Endodermal cell (in vitro differentiated cells): ENCODE measurements around the gene ADNP2. TPM values are rescaled to one million over a fixed set of nuclear protein-coding genes. Genes with fewer than 3 reads are reported as not detected.
A peak's percentile ranks its signal among the peaks of the same experiment; 100 is the strongest.
"Not testable (repeated sequence)": the region's sequence is repeated elsewhere in the genome, so short reads cannot be mapped to it uniquely, and the experiment has no call there.

Source experiments
- DNase-seq: peaks from one replicate; pipeline ENCODE4 v3.0.0-alpha.2; 2017
- H3K27ac ChIP-seq: 2 replicates; pipeline ENCODE4 v1.5.1; 2013; ENCODE audit warnings: mild to moderate bottlenecking, low read depth, low read length, moderate library complexity
- H3K27me3 ChIP-seq: 2 replicates; pipeline ENCODE4 v1.6.1; 2013; ENCODE audit warnings: mild to moderate bottlenecking, low read length, moderate library complexity; ENCODE audit not compliant: insufficient read depth, control insufficient read depth, poor library complexity, severe bottlenecking
- H3K36me3 ChIP-seq: 2 replicates; pipeline ENCODE4 v1.7.0; 2013; ENCODE audit warnings: mild to moderate bottlenecking, low read length, moderate library complexity; ENCODE audit not compliant: control insufficient read depth, insufficient read depth
- H3K4me1 ChIP-seq: one replicate; pipeline ENCODE4 v1.7.0; 2013; ENCODE audit warnings: low read length; ENCODE audit not compliant: control insufficient read depth, insufficient read depth
- H3K4me3 ChIP-seq: 2 replicates; pipeline ENCODE4 v1.5.1; 2013; ENCODE audit warnings: mild to moderate bottlenecking, low read length, moderate library complexity
- H3K9ac ChIP-seq: 2 replicates; pipeline ENCODE4 v1.6.1; 2013; ENCODE audit warnings: mild to moderate bottlenecking, low read length, moderate library complexity; ENCODE audit not compliant: poor library complexity, severe bottlenecking; ENCODE audit errors: extremely low read depth
- H3K9me3 ChIP-seq: 2 replicates; pipeline ENCODE4 v1.6.1; 2013; ENCODE audit warnings: mild to moderate bottlenecking, low read length, moderate library complexity; ENCODE audit not compliant: control insufficient read depth
- H3K27ac Mint-ChIP-seq: 2 replicates; pipeline ENCODE4 v1.8.0; 2020; ENCODE audit warnings: mixed read lengths
- H3K27me3 Mint-ChIP-seq: 2 replicates; pipeline ENCODE4 v1.8.0; 2021; ENCODE audit warnings: mild to moderate bottlenecking, mixed read lengths; ENCODE audit not compliant: insufficient read depth
- H3K36me3 Mint-ChIP-seq: 2 replicates; pipeline ENCODE4 v1.8.0; 2020; ENCODE audit warnings: low read depth, mixed read lengths
- H3K4me1 Mint-ChIP-seq: 2 replicates; pipeline ENCODE4 v1.8.0; 2020; ENCODE audit warnings: mixed read lengths
- H3K4me3 Mint-ChIP-seq: 2 replicates; pipeline ENCODE4 v1.8.0; 2020; ENCODE audit warnings: mild to moderate bottlenecking, moderate library complexity, mixed read lengths
- H3K9me3 Mint-ChIP-seq: 2 replicates; pipeline ENCODE4 v1.8.0; 2020; ENCODE audit warnings: mild to moderate bottlenecking, mixed read lengths
- WGBS, 2 experiments: methylation state at CpG; one replicate each; pipeline versions ENCODE4 v1.1.5 to v1.1.7; 2013; ENCODE audit warnings: missing lambda C conversion rate in 2 of 2, mixed read lengths in 1 of 2; ENCODE audit not compliant: insufficient coverage in 1 of 2, insufficient read length in 1 of 2; 5-methylcytosine and 5-hydroxymethylcytosine counted together
- total RNA-seq, 2 donors: library from RNA; stranded (reverse); fragmentation: NEBNext Ultra II Directional in 1 of 2; extraction: Animal tissue kit (Norgen Biotek cat#: 25700) in 1 of 2; gene quantifications; 2 replicates in 1 of 2; 3 replicates in 1 of 2; pipeline ENCODE4 v1.2.1, GENCODE V29; 2021
- TF ChIP-seq, protein P1 (sequence below): fragments of 200-600 bp; sonication (generic); conservative IDR thresholded peaks from 2 replicates; pipeline ENCODE4 v1.5.0; 2021; ENCODE audit warnings: antibody characterized with exemption, mild to moderate bottlenecking

ADNP2 gene
- total RNA-seq, 2 donors from 2014 or later, result 38.4 to 51.0 TPM

DNA sequence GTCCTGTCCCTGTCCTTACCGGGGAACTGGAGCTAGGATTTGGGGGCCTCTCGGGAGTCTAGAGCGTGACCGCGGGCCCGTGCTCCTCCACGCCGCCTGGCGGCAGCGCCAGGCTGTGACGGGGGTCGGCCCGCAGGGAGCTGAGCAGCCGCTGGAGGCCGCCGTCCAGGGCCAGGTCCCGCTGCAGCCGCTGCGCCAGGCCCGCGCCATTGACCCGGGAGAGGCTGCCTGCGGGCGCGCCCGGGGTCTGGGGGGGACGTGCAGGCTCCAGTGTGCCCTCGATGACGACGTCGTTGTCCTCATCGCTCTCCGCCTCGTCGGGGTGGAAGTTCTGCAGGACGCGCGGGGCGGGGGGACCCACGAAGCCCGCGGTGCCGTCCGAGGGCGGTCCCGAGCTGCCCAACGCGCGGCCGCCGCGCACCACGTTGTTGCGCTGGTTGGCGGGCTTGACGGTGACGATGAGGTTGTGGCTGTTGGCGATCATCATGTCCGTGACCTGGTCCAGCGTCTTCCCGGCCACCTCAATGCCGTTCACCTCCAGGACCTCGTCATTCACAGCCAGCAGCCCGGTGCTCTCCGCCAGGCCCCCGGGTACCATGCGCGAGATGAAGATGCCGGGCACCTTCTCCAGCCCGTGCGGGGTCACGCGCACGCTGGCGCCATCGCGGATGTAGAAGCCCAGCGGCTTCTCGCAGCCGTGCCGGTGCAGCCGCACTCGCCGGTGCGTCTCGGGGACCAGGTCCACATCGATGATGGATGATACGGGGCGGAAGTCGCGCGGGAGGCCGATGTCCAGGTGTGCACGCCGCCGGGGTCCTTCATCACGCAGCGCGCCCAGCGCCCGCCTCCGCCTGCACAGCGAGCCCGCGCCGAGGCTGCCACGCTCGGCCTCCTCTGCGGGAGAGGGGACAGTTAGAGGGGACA, 50.9 kb downstream of the ADNP2 start:
- Histone ChIP-seq H3K36me3 (peaks cover 49% of the 10 kb centered on the region), H3K9ac (no peak overlapping the region), H3K9me3 (peaks cover 15% of the 10 kb centered on the region), H3K27me3 (no peaks in the 10 kb centered on the region), H3K27ac (no peak overlapping the region), H3K4me3 (no peak overlapping the region), H3K4me1 (no peaks in the 10 kb centered on the region)
- Mint-ChIP-seq H3K27me3 (peaks cover 1% of the 10 kb centered on the region), H3K9me3 (peaks cover 24% of the 10 kb centered on the region), H3K27ac (no peak overlapping the region), H3K36me3 (peaks cover 67% of the 10 kb centered on the region), H3K4me3 (no peak overlapping the region), H3K4me1 (no peaks in the 10 kb centered on the region)
- 97 to 99% methylated on average over 79 to 109 of the region's 109 CpGs for WGBS, 2 experiments
- peak; percentile 72 for DNase-seq
- TF ChIP-seq, protein P1, sequence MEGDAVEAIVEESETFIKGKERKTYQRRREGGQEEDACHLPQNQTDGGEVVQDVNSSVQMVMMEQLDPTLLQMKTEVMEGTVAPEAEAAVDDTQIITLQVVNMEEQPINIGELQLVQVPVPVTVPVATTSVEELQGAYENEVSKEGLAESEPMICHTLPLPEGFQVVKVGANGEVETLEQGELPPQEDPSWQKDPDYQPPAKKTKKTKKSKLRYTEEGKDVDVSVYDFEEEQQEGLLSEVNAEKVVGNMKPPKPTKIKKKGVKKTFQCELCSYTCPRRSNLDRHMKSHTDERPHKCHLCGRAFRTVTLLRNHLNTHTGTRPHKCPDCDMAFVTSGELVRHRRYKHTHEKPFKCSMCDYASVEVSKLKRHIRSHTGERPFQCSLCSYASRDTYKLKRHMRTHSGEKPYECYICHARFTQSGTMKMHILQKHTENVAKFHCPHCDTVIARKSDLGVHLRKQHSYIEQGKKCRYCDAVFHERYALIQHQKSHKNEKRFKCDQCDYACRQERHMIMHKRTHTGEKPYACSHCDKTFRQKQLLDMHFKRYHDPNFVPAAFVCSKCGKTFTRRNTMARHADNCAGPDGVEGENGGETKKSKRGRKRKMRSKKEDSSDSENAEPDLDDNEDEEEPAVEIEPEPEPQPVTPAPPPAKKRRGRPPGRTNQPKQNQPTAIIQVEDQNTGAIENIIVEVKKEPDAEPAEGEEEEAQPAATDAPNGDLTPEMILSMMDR, result peak; percentile 53

DNA sequence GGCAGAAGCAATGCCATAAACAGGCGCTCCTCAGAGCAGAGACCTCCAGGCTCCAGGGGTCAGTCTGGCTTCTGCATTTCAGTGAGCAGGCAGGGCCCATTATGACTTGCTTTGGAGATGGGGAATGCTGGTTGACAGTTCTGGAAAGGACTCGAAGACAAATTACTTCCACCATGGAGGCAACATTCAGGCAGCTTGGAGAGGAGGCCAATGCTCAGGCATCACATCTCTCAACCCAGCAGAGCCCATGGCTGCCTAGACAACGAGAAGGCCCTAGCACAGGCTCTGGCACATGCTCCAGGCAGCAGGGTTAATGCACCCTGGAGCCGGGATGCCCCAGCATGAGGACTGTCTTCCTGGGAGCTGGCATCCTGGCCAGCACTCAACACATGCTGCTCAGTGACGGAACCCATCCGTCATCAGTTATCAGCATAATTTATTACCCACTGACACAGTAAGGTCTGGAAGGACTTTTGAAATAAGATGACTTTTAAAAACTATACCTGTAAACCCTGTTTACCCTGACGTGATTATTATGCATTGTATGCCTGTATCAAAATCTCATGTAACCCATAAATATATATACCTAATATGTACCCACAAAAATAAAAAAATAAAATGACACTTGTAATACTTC, 52.8 kb downstream of the ADNP2 start:
- Histone ChIP-seq H3K36me3 (peaks cover 31% of the 10 kb centered on the region), H3K9me3 (peaks cover 21% of the 10 kb centered on the region), H3K4me3 (no peak overlapping the region), H3K4me1 (no peaks in the 10 kb centered on the region), H3K27ac (no peak overlapping the region), H3K27me3 (no peaks in the 10 kb centered on the region), H3K9ac (no peak overlapping the region)
- no peaks in the 10 kb centered on the region for H3K4me1 Mint-ChIP-seq
- no peak overlapping the region for H3K27ac Mint-ChIP-seq
- 93 to 95% methylated on average over 3 to 7 of the region's 7 CpGs for WGBS, 2 experiments
- no peak overlapping the region for H3K4me3 Mint-ChIP-seq
- peaks cover 1% of the 10 kb centered on the region for H3K27me3 Mint-ChIP-seq
- H3K36me3 Mint-ChIP-seq, result peaks cover 66% of the 10 kb centered on the region
- DNase-seq, result peak; percentile 29
- TF ChIP-seq, protein P1, result no peak
- H3K9me3 Mint-ChIP-seq, result peaks cover 39% of the 10 kb centered on the region

DNA sequence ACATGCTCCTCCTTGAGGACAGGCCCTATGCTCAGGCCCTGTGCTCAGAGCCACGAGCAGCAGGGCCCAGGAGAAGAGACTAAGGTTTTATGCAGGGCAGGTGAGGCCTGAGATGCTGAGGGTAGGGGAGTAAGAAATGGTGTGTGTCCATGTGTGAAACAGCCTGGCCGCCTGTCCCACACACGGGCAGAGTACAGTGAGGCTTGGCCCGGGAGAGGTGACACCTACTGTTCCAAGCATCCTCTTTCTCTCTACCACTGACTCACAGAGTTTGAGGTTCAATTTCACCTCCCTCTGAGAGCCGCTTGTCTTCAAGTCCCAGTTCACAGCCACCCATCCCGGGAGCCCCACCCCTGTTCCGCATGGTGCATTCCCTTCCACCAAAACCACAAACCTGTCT, 54.1 kb downstream of the ADNP2 start:
- H3K4me1 Mint-ChIP-seq, result no peaks in the 10 kb centered on the region
- H3K27ac Mint-ChIP-seq, result no peak overlapping the region
- H3K36me3 ChIP-seq, result peaks cover 21% of the 10 kb centered on the region
- no peaks in the 10 kb centered on the region for H3K27me3 ChIP-seq
- H3K9me3 Mint-ChIP-seq, result peaks cover 39% of the 10 kb centered on the region
- peaks cover 21% of the 10 kb centered on the region for H3K9me3 ChIP-seq
- TF ChIP-seq, protein P1, result no peak
- 95 to 97% methylated on average over 4 to 7 of the region's 7 CpGs for WGBS, 2 experiments
- no peak for DNase-seq
- H3K4me3 ChIP-seq, result no peak overlapping the region
- H3K9ac ChIP-seq, result no peak overlapping the region
- H3K36me3 Mint-ChIP-seq, result peaks cover 62% of the 10 kb centered on the region
- no peak overlapping the region for H3K27ac ChIP-seq
- no peaks in the 10 kb centered on the region for H3K4me1 ChIP-seq
- peaks cover 1% of the 10 kb centered on the region for H3K27me3 Mint-ChIP-seq
- no peak overlapping the region for H3K4me3 Mint-ChIP-seq

DNA sequence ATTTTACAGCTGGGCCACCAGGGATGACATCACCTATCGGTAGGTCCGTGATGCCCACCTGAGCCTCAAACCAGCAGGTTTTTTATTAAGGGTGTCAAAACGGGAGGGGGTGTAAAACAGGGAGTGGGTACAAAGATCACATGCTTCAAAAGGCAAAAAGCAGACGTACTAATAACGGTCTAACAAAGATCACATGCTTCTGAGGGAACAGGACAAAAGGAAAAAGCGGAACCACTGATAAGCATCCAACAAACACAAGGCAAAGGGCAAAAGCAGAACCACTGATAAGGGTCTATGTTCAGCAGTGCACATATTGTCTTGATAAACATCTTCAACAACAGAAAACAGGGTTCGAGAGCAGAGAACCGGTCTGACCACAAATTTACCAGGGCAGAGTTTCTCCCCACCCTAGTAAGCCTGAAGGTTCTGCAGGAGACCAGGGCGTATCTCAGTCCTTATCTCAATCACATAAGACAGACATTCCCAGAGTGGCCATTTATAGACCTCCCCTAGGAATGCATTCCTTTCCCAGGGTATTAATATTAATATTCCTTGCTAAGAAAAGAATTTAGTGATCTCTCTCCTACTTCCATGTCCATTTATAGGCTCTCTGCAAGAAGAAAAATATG, 55.8 kb downstream of the ADNP2 start:
- H3K27me3 Mint-ChIP-seq, H3K27me3 ChIP-seq, H3K4me3 Mint-ChIP-seq, H3K27ac Mint-ChIP-seq, H3K4me1 ChIP-seq, H3K9ac ChIP-seq, H3K4me3 ChIP-seq, H3K27ac ChIP-seq, H3K4me1 Mint-ChIP-seq, H3K36me3 ChIP-seq: not testable (repeated sequence)
- peak; percentile 13 for DNase-seq
- 94 to 96% methylated on average over 7 to 9 of the region's 9 CpGs for WGBS, 2 experiments
- H3K36me3 Mint-ChIP-seq, result peaks cover 54% of the 10 kb centered on the region
- H3K9me3 ChIP-seq, result peaks cover 21% of the 10 kb centered on the region
- peaks cover 39% of the 10 kb centered on the region for H3K9me3 Mint-ChIP-seq
